Activated CD4-positive, alpha-beta T cell treated with anti-CD3 and anti-CD28 coated beads, Interleukin-10, Interleukin-2, amounts not matched to agents 100 ng/mL and 50 ng/mL, durations not matched to agents 16 hours and 8 hours (primary cell): Measurements from ENCODE around the gene ARHGEF10L.
"Not testable (repeated sequence)": the region's sequence is repeated elsewhere in the genome, so short reads cannot be mapped to it uniquely, and the experiment has no call there.

Experiments used
- DNase-seq: peaks from one replicate; pipeline ENCODE4 v3.0.0-alpha.2; 2020

ARHGEF10L gene

DNA sequence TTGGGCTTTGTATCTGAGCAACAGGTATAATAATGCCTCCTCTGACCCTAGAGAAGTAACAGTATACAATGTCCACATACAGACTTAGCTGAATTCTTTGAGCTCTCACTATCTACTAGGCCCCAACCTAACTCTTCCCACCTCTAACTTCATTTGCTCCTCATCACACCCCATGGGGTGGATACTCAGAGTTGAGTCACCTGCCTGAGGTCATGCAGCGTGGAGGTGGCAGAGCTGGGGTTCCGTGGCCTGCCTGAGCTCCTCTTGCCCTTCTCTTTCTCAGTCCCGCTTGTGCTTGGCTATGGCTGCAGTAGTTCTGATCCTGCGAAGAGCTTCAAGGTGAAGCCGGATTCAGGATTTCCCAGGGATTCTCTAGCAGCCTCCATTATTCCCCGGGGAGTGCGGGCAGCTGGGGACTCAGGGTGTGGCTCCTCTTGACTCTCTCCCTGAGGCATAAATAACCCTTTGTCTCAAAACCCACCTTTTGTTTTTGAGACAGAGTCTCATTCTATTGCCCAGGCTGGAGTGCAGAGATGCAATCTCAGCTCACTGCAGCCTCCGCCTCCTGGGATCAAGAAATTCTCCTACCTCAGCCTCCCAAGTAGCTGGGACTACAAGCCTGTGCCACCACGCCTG is 185.7 kb downstream of the ARHGEF10L start:
- no peak for DNase-seq

- no peak for DNase-seq
These were observed 186.5 kb downstream of the ARHGEF10L start for GRCh38 chr1:17725811-17726582.

- DNase-seq: no peak
These were observed 188.7 kb downstream of the ARHGEF10L start for GRCh38 chr1:17728123-17728712.

GRCh38 chr1:17729248-17729647 is 189.8 kb downstream of the ARHGEF10L start:
- no peak for DNase-seq

DNA sequence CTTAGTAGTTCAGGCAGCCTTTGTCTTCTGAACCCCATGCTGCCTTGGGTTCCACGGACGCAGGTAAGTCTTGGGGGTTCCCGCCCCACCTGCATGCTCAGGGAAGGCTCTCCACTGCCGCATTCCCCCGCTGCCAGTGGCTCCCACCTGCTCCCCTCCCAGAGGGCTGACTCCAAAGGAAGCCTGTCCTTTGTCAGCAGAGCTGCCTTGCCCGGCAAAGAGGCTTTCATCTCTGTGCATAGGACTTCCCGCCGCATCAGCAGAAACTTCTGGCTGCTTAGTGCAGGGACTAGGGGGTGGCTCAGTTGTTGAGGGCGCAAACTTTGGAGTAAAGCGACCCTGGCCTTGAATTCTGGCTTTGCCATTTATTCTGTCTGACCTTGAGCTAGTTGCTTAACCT is 190.4 kb downstream of the ARHGEF10L start:
- DNase-seq: no peak

GRCh38 chr1:17731460-17731859 is 192.0 kb downstream of the ARHGEF10L start:
- no peak for DNase-seq

DNA sequence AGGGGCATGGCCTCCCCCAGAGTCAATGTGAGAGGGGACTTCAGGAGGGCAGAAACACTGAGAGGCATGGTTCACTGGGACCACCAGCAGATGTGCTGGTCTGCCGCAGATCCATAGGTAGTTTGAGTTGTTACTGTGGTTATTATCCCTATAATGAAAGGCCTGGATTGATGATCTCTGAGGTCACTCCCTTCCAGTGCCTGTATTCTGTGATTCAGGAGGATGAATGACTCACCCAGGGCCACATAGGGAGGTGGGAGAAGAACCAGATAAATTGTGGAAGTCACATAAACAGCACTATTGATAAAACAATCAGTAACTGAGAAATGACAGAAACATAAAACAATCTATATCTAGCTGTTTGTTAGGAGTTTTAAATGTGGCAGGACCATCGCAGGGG is 193.0 kb downstream of the ARHGEF10L start:
- DNase-seq: no peak

GRCh38 chr1:17733661-17734060 is 194.2 kb downstream of the ARHGEF10L start:
- no peak for DNase-seq

- DNase-seq: no peak
These were observed 195.1 kb downstream of the ARHGEF10L start for GRCh38 chr1:17734609-17735008.

GRCh38 chr1:17735348-17735747 is 195.8 kb downstream of the ARHGEF10L start:
- DNase-seq: no peak

- no peak for DNase-seq
These were observed 196.3 kb downstream of the ARHGEF10L start for GRCh38 chr1:17735793-17736192.

DNA sequence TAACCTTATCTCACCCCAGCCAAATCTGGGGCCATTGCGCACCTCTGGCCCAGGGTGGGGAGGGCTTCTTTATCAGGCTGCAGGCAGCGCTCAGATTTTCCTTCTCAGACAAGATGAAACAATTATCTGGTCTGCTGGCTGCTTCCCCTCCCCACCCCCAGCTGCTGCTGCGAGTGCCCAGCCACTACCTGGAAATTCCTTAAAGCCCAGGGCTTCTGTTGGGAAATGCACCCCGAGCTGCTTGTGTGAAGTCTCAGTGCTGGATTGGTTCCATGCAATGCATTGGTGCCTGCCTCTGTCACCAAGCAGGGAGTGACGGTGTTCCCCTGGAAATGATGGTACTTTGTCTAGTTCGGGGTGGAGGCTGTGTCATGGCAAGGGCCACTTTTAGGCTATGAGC is 197.1 kb downstream of the ARHGEF10L start:
- DNase-seq: no peak

DNA sequence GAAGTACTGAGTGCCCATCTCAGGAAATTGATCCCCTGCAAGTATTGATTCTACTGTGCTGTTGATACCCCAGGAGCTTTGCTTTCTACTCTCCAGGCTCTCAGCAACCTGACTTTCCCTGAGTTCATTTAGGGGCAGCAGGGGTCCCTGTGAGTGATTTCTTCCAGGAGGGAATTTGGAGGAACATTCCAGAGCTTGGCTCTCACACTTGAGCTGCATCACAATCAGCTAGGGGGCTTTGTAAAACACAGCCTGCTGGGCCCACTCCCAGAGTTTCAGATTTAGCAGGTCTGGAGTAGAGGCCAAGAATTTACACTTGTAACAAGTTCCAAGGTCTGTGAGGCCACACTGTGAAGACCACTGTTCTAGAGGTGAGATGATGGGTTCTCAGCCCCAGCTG is 199.6 kb downstream of the ARHGEF10L start:
- DNase-seq: no peak

DNA sequence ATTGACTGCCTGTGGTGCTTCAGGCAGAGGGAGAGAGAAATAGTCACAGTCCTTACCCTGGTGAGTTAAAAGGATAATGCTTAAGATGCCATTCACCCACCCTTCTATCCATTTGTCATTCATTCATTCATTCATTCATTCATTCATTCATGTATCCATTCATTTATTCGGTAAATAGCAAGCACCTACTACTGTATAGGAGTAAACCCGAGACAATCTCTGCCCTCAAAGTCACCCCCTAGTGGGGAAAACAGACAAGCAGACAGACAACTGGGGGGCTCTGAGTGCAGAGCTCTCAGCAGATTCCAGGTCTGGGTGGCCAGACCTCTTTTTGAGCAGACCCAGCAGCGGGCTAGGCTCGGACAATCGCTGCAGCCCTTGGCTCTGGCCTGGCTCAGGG is 201.6 kb downstream of the ARHGEF10L start:
- DNase-seq: no peak

- DNase-seq: no peak
These were observed 203.1 kb downstream of the ARHGEF10L start for GRCh38 chr1:17742583-17742982.

GRCh38 chr1:17743008-17743647 is 203.6 kb downstream of the ARHGEF10L start:
- no peak for DNase-seq

DNA sequence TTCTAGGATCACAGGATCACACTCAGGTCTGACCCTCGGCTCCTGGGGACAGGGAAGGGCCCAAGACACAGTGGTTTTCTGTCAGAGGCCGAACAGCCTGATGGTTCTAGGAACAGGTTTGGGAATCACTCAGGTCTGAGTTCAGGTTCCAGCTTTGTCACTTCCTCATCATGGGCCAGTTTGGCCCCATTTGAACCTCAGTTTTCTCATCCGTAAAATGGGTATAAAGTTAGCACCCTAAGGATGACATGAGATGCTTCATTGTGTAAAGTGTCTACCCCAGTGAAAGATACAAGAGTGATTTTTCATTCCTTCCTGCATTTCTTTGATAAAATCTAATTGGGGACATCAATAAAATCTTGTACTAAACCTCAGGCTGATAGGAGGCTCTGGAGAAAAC is 204.4 kb downstream of the ARHGEF10L start:
- DNase-seq: no peak

DNA sequence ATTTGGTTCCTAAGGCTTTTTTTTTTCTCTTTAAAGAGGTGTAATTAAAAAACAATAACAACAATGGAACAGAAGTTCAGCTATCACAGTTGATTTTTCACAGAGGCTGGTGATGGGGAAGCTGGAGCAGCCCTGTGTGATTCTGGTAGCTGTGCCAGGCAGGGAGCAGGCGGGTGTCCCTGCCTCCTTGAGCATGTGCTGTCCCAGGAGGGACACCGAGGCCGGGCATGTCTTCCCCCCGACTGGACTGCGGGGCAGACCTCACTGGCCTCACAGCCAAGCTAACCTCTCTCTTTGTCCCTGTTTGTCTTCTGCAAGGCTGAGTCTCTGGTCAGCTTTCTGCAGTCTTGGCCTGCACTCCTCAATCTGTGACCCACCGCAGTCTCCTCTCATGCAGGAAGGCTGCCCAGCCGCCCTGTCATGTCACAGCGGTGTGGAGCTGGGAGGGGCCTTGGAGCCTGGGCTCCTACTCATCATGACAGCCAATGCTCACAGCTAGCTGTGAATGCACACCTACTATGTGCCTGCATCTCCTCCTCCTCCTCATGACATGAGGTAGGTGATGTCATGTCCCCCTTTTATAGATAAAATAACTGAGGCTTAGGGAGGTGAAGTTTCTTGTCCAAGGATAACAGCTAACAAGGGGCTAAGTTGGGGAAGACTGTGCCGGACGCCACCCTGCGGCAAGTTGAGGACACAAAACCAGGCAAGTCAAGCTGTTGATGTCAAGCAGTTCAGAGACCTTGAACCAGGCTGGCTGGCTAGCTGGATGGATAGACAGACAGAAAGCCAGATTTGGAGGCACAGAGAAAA is 205.4 kb downstream of the ARHGEF10L start:
- no peak for DNase-seq

- no peak for DNase-seq
These were observed 206.0 kb downstream of the ARHGEF10L start for GRCh38 chr1:17745479-17745955.

- not testable (repeated sequence) for DNase-seq
These were observed 206.8 kb downstream of the ARHGEF10L start for GRCh38 chr1:17746281-17746680.

- DNase-seq: no peak
These were observed 207.4 kb downstream of the ARHGEF10L start for GRCh38 chr1:17746920-17747319.
